ENCODE measurements around the gene PGGT1B. TPM values are rescaled to one million over a fixed set of nuclear protein-coding genes. Genes with fewer than 3 reads are reported as not detected.

PGGT1B gene
- total RNA-seq, 4 donors from 2014 or later = 2.3 to 35.5 (median 19.3) TPM

DNA sequence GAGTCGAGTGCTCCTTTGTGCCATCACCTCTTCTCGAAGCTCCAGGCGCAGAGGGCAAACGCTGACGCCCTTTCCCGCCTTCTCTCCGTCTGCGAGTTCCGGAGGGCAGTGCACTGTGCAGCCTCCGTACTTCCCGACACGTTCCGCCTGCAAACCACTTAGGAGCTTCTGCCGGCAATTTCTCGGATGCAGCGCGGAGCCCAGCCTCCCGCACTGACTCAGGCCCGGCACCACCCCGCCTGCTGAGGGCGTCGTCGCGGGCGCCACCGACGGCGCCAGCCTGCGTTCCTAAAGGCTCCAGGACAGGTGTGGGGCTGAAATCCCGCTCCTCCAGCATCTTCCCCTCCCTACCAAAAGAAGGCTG, 83.7 kb downstream of the PGGT1B start:
- Histone ChIP-seq H3K27ac (no peak overlapping the region), H3K4me3 (no peak overlapping the region), H3K36me3 (no peaks in the 10 kb centered on the region), H3K9me3 (no peaks in the 10 kb centered on the region), H3K27me3 (peaks cover 21 to 50% of the 10 kb centered on the region in 2 donors), H3K4me1 (peaks cover 0 to 11% of the 10 kb centered on the region in 2 donors)
- intact Hi-C loops (cut with DNase I; ENCODE audit: low total_unique reads) = no loop called here
- no peak for TF ChIP-seq POLR2A (IDR thresholded peaks at IDR 0.05)
- TF ChIP-seq, protein P1, sequence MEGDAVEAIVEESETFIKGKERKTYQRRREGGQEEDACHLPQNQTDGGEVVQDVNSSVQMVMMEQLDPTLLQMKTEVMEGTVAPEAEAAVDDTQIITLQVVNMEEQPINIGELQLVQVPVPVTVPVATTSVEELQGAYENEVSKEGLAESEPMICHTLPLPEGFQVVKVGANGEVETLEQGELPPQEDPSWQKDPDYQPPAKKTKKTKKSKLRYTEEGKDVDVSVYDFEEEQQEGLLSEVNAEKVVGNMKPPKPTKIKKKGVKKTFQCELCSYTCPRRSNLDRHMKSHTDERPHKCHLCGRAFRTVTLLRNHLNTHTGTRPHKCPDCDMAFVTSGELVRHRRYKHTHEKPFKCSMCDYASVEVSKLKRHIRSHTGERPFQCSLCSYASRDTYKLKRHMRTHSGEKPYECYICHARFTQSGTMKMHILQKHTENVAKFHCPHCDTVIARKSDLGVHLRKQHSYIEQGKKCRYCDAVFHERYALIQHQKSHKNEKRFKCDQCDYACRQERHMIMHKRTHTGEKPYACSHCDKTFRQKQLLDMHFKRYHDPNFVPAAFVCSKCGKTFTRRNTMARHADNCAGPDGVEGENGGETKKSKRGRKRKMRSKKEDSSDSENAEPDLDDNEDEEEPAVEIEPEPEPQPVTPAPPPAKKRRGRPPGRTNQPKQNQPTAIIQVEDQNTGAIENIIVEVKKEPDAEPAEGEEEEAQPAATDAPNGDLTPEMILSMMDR (IDR thresholded peaks at IDR 0.05) = no peak
- no peak for DNase-seq

- no peaks in the 10 kb centered on the region for H3K36me3 ChIP-seq
- no peaks in the 10 kb centered on the region for H3K9me3 ChIP-seq
- intact Hi-C loops (cut with DNase I; ENCODE audit: low total_unique reads) = no loop called here
- peak overlapping the region in 1 of 2 donors; percentile 57 for H3K4me3 ChIP-seq
- H3K27me3 ChIP-seq = peaks cover 0 to 23% of the 10 kb centered on the region in 2 donors
- TF ChIP-seq, protein P1 (IDR thresholded peaks at IDR 0.05) = no peak
- no peak for TF ChIP-seq POLR2A (IDR thresholded peaks at IDR 0.05)
- DNase-seq = no peak
- H3K4me1 ChIP-seq = peaks cover 0 to 7% of the 10 kb centered on the region in 2 donors
- H3K27ac ChIP-seq = no peak overlapping the region
These were observed 91.7 kb downstream of the PGGT1B start for GRCh38 chr5:115170929-115171510.

- Histone ChIP-seq H3K36me3 (no peaks in the 10 kb centered on the region), H3K27ac (no peak overlapping the region), H3K4me1 (peaks cover 0 to 7% of the 10 kb centered on the region in 2 donors), H3K4me3 (peak overlapping the region; percentile 43 to 57), H3K27me3 (peaks cover 0 to 28% of the 10 kb centered on the region in 2 donors), H3K9me3 (no peaks in the 10 kb centered on the region)
- intact Hi-C loops (cut with DNase I; ENCODE audit: low total_unique reads) = no loop called here
- no peak for TF ChIP-seq POLR2A (IDR thresholded peaks at IDR 0.05)
- TF ChIP-seq, protein P1 (IDR thresholded peaks at IDR 0.05) = no peak
- no peak for DNase-seq
These were observed 92.3 kb downstream of the PGGT1B start for GRCh38 chr5:115170134-115170928.

DNA sequence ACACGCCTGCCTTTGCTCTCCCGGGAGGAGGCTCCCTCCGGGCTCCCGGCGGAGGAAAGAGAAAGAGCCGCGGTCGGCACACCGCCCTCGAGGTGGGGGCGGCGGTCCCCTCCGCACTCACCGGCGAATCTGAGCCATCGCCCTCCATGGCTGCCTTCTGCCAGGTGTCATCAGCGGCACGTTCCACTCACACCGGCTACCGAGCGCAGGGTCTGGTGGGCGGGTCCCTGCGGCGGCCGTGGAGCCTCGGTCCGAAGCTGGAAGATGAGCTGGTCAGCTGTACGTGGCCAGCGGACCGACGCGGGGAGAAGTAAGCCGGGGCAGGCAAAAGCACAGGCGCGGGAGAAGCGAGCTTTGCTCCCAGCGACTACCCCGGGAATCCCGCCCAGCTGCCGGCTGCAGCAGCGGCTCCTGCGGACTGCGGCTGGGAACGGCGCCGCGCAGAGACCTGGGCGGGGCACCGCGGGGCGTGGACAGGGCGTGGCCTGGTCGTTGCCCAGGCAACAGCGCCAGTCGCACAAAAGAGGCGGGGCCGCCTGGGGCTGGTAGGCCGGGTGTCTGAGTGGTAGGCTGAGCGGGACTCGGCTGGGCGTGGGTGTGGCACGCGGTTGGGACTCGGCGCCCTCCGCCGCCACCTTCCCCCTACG, 93.1 kb downstream of the PGGT1B start, which contains the start of gene TRIM36:
TRIM36 (minus strand) TSS at position 422 of the 647 bp plus-strand sequence; CDS start at position 148, 274 bp downstream.
- Histone ChIP-seq H3K27ac (peak within 1 kb of the TSS in 1 of 2 donors; percentile 37), H3K9me3 (no peaks in the 10 kb centered on the region), H3K4me1 (peaks cover 0 to 7% of the 10 kb centered on the region in 2 donors), H3K36me3 (no peaks in the 10 kb centered on the region), H3K4me3 (peak within 1 kb of the TSS; percentile 43 to 57), H3K27me3 (peaks cover 0 to 28% of the 10 kb centered on the region in 2 donors)
- intact Hi-C loops (cut with DNase I; ENCODE audit: low total_unique reads) = no loop called here
- peak; percentile 61 to 63 for TF ChIP-seq POLR2A (IDR thresholded peaks at IDR 0.05)
- TF ChIP-seq, protein P1 (IDR thresholded peaks at IDR 0.05) = no peak
- DNase-seq = peak; percentile 78 to 89

All from uterus (tissue), 4 donors.